ENCODE results near the gene ACTL7B. TPM values are rescaled to one million over a fixed set of nuclear protein-coding genes. Genes with fewer than 3 reads are reported as not detected.

ACTL7B gene
- total and polyA plus RNA-seq, 10 of the 15 experiments (the other 5 are each of a cell fraction or from before 2014, with no cell fraction given) = not detected

- no peaks in the 10 kb centered on the region for H4K20me1 ChIP-seq (ENCODE audit: control insufficient read depth, insufficient read depth)
- ChIA-PET POLR2A (no interaction called here), SMC1A (ENCODE audit: uncharacterized antibody, unreplicated experiment) (no interaction called here), CTCF (no interaction called here), RAD21 (ENCODE audit: unreplicated experiment) (no interaction called here)
- TF ChIP-seq TCF12 (IDR thresholded peaks at IDR 0.05; ENCODE audit: low read depth, low read length) (no peak), CHD1 (IDR thresholded peaks at IDR 0.05; ENCODE audit: low read depth, low read length) (no peak), IRF3 (IDR thresholded peaks at IDR 0.05) (no peak), WRNIP1 (IDR thresholded peaks at IDR 0.05; ENCODE audit: borderline replicate concordance, low read depth, low read length) (no peak), ZBTB4 (CRISPR knock-in tag; IDR thresholded peaks at IDR 0.05) (no peak), SREBF2 (IDR thresholded peaks at IDR 0.05; ENCODE audit: low read length) (no peak), PBX3 (IDR thresholded peaks at IDR 0.05; ENCODE audit: insufficient replicate concordance, low read depth, low read length) (no peak), ZNF217 (IDR thresholded peaks at IDR 0.05) (no peak), GATAD2B (conservative IDR thresholded peaks at IDR 0.05; ENCODE audit: low read depth) (no peak), MTA2 (IDR thresholded peaks at IDR 0.05; ENCODE audit: low read depth) (no peak), RB1 (IDR thresholded peaks at IDR 0.05; ENCODE audit: borderline replicate concordance) (no peak), STAT3 (IDR thresholded peaks at IDR 0.05; ENCODE audit: low read depth, low read length) (no peak), USF1 (IDR thresholded peaks at IDR 0.05; ENCODE audit: borderline replicate concordance, extremely low read length, insufficient read depth, low read depth, low read length) (no peak)
- no peaks in the 10 kb centered on the region for H3K36me3 ChIP-seq (ENCODE audit: control insufficient read depth in 2 of 2, insufficient read depth in 2 of 2, low read length in 1 of 2)
- H3K27me3 ChIP-seq (replicated peaks in 1 of 2; ENCODE audit: control insufficient read depth in 2 of 2, insufficient read depth in 2 of 2, low read length in 1 of 2) = peaks cover 0 to 2% of the 10 kb centered on the region in 2 experiments; a peak in 1 of 4 replicates
- no peak for DNase-seq (ENCODE audit: low read depth, low spot score)
- no peak for ATAC-seq
- H3K9ac ChIP-seq (ENCODE audit: control insufficient read depth, insufficient read depth, low read length) = no peak overlapping the region
- in situ Hi-C loops (cut with MboI) = no loop called here
- no peaks in the 10 kb centered on the region for H3K79me2 ChIP-seq (ENCODE audit: control insufficient read depth, insufficient read depth, low read length)
- no TSS peak for BruUV-seq (replicated peaks)
- intact Hi-C loops (cut with micrococcal nuclease; ENCODE audit: unreplicated experiment) = loop anchor here (10.0 kb wide), 1 partner anchor 61 kb away; no protein-coding TSS in a partner anchor
- FAIRE-seq = no peak
- H3K4me3 ChIP-seq = no peak overlapping the region
- WGBS (ENCODE audit: insufficient coverage, insufficient replicate concordance, low lambda C conversion rate, missing lambda C conversion rate) = 44% methylated on average over 2 of the region's 2 CpGs
- no peak overlapping the region for H2AFZ ChIP-seq (ENCODE audit: control insufficient read depth, low read depth, low read length)
- no peak overlapping the region for H3K27ac ChIP-seq (ENCODE audit: control insufficient read depth, insufficient read depth)
- H3K4me1 ChIP-seq (ENCODE audit: control insufficient read depth, insufficient read depth, low read length) = no peaks in the 10 kb centered on the region
- H3K4me2 ChIP-seq (ENCODE audit: control insufficient read depth, insufficient read depth) = no peak overlapping the region
- H3K9me3 ChIP-seq (replicated peaks; ENCODE audit: control insufficient read depth, insufficient read depth, low read length) = no peaks in the 10 kb centered on the region
These were observed 9.8 kb downstream of the ACTL7B start for GRCh38 chr9:108845947-108846346.
